ENCODE measurements around the gene CENATAC. TPM values are rescaled to one million over a fixed set of nuclear protein-coding genes. Genes with fewer than 3 reads are reported as not detected.
"Not testable (repeated sequence)": the region's sequence is repeated elsewhere in the genome, so short reads cannot be mapped to it uniquely, and the experiment has no call there.

The CENATAC gene
- total RNA-seq = 34.8 TPM
- long read RNA-seq, partial matches to known transcripts = 8 of 20 reads
- long read RNA-seq, other reads (novel, unspliced or antisense) = 9 of 20 reads

- DNase-seq (ENCODE audit: low spot score) = peak; percentile 99
Observed at GRCh38 chr11:118997627-118998387, at the start of gene CENATAC. Gene CENATAC (plus strand): TSS chr11:118998138. CDS start chr11:118998198, 60 bp downstream.

- no peak for DNase-seq (ENCODE audit: low spot score)
Observed at GRCh38 chr11:118953265-118953664, 44.7 kb upstream of the CENATAC start.

- not testable (repeated sequence) for DNase-seq (ENCODE audit: low spot score)
Observed at GRCh38 chr11:118953976-118954375, 44.0 kb upstream of the CENATAC start.

GRCh38 chr11:118956094-118956846 lies 41.7 kb upstream of the CENATAC start, which contains the start of gene UPK2:
Gene UPK2 (plus strand): TSS chr11:118956298. CDS start chr11:118956351, 53 bp downstream.
- peak; percentile 94 for DNase-seq (ENCODE audit: low spot score)

GRCh38 chr11:118956847-118957469 lies 41.0 kb upstream of the CENATAC start:
- DNase-seq (ENCODE audit: low spot score) = no peak

GRCh38 chr11:118957549-118957948 lies 40.4 kb upstream of the CENATAC start:
- no peak for DNase-seq (ENCODE audit: low spot score)

GRCh38 chr11:118957968-118958367 lies 40.0 kb upstream of the CENATAC start:
- DNase-seq (ENCODE audit: low spot score) = no peak

- DNase-seq (ENCODE audit: low spot score) = no peak
Observed at GRCh38 chr11:118958577-118958976, 39.4 kb upstream of the CENATAC start.

GRCh38 chr11:118961189-118961588 lies 36.7 kb upstream of the CENATAC start:
- DNase-seq (ENCODE audit: low spot score) = no peak

GRCh38 chr11:118961591-118961990 lies 36.3 kb upstream of the CENATAC start:
- no peak for DNase-seq (ENCODE audit: low spot score)

- not testable (repeated sequence) for DNase-seq (ENCODE audit: low spot score)
Observed at GRCh38 chr11:118969508-118969907, 28.4 kb upstream of the CENATAC start.

- no peak for DNase-seq (ENCODE audit: low spot score)
Observed at GRCh38 chr11:118971646-118972045, 26.3 kb upstream of the CENATAC start, which contains the start of gene FOXR1. Gene FOXR1 (plus strand): TSS chr11:118971761. CDS start chr11:118971932, 171 bp downstream.

- DNase-seq (ENCODE audit: low spot score) = no peak
Observed at GRCh38 chr11:118973985-118974384, 24.0 kb upstream of the CENATAC start.

- no peak for DNase-seq (ENCODE audit: low spot score)
Observed at GRCh38 chr11:118975771-118976709, 21.9 kb upstream of the CENATAC start.

GRCh38 chr11:118979434-118979833 lies 18.5 kb upstream of the CENATAC start:
- no peak for DNase-seq (ENCODE audit: low spot score)

- no peak for DNase-seq (ENCODE audit: low spot score)
Observed at GRCh38 chr11:118980191-118980881, 17.6 kb upstream of the CENATAC start.

- DNase-seq (ENCODE audit: low spot score) = not testable (repeated sequence)
Observed at GRCh38 chr11:118984337-118984736, 13.6 kb upstream of the CENATAC start.

- DNase-seq (ENCODE audit: low spot score) = no peak
Observed at GRCh38 chr11:118984825-118985224, 13.1 kb upstream of the CENATAC start.

GRCh38 chr11:118988280-118988679 lies 9.7 kb upstream of the CENATAC start:
- no peak for DNase-seq (ENCODE audit: low spot score)
